GM23248 (cell line): Measurements from ENCODE around the gene ERVW-1. TPM values are rescaled to one million over a fixed set of nuclear protein-coding genes. Genes with fewer than 3 reads are reported as not detected.

Experiments
- DNase-seq: peaks from one replicate; pipeline ENCODE4 v3.0.0-alpha.2; 2015
- H2AFZ ChIP-seq: fragments of 200-600 bp; sonication (generic); 2 replicates; pipeline ENCODE4 v1.6.1; 2016; ENCODE audit warnings: antibody characterized with exemption
- H3F3A ChIP-seq: fragments of 200-600 bp; sonication (generic); 2 replicates; pipeline ENCODE4 v1.6.1; 2016; ENCODE audit warnings: mild to moderate bottlenecking, antibody characterized with exemption, mixed run types; ENCODE audit not compliant: insufficient read depth
- H3K27ac ChIP-seq: fragments of 200-600 bp; sonication (generic); 2 replicates; pipeline ENCODE4 v1.5.1; 2016; ENCODE audit warnings: mild to moderate bottlenecking
- H3K27me3 ChIP-seq: fragments of 200-600 bp; sonication (generic); replicated peaks from 2 replicates; pipeline ENCODE4 v1.6.1; 2016; ENCODE audit warnings: mild to moderate bottlenecking; ENCODE audit not compliant: insufficient read depth
- H3K36me3 ChIP-seq: fragments of 200-600 bp; sonication (generic); 2 replicates; pipeline ENCODE4 v1.6.1; 2016; ENCODE audit warnings: low read depth, mild to moderate bottlenecking
- H3K4me1 ChIP-seq: fragments of 200-600 bp; sonication (generic); 2 replicates; pipeline ENCODE4 v1.6.1; 2016; ENCODE audit warnings: mild to moderate bottlenecking; ENCODE audit not compliant: insufficient read depth
- H3K4me2 ChIP-seq: fragments of 200-600 bp; sonication (generic); one replicate; pipeline ENCODE4 v1.6.1; 2016; ENCODE audit warnings: mild to moderate bottlenecking; ENCODE audit not compliant: unreplicated experiment
- H3K4me3 ChIP-seq: fragments of 200-600 bp; sonication (generic); 2 replicates; pipeline ENCODE4 v1.5.1; 2016; ENCODE audit warnings: mild to moderate bottlenecking
- H3K79me2 ChIP-seq: fragments of 200-600 bp; sonication (generic); 2 replicates; pipeline ENCODE4 v1.6.1; 2016; ENCODE audit warnings: mild to moderate bottlenecking; ENCODE audit not compliant: insufficient read depth
- H3K9ac ChIP-seq: fragments of 200-600 bp; sonication (generic); 2 replicates; pipeline ENCODE4 v1.6.1; 2016; ENCODE audit warnings: mild to moderate bottlenecking
- H3K9me2 ChIP-seq: fragments of 200-600 bp; sonication (generic); 2 replicates; pipeline ENCODE4 v1.6.1; 2016; ENCODE audit warnings: mixed run types, mild to moderate bottlenecking, moderate library complexity; ENCODE audit not compliant: insufficient read depth
- H3K9me3 ChIP-seq: fragments of 200-600 bp; sonication (generic); one replicate; pipeline ENCODE4 v1.6.1; 2017; ENCODE audit warnings: low read depth
- H4K20me1 ChIP-seq: fragments of 200-600 bp; sonication (generic); 2 replicates; pipeline ENCODE4 v1.6.0; 2016; ENCODE audit not compliant: insufficient read depth
- EZH2 ChIP-seq: fragments of 200-600 bp; sonication (generic); IDR thresholded peaks from 2 replicates; pipeline ENCODE4 v1.6.1; 2018; ENCODE audit warnings: antibody characterized with exemption, mild to moderate bottlenecking; ENCODE audit not compliant: insufficient read depth, poor library complexity, severe bottlenecking
- EZH2phosphoT487 ChIP-seq: fragments of 200-600 bp; sonication (generic); IDR thresholded peaks from 2 replicates; pipeline ENCODE4 v1.6.1; 2018; ENCODE audit warnings: antibody characterized with exemption, moderate library complexity, mild to moderate bottlenecking, low read depth; ENCODE audit not compliant: insufficient read depth
- WGBS, 2 experiments: methylation state at CpG; one replicate each; pipeline ENCODE4 v1.1.6; 2015 to 2017; ENCODE audit warnings: low lambda C conversion rate in 2 of 2, low coverage in 1 of 2; ENCODE audit errors: missing lambda C conversion rate in 2 of 2; 5-methylcytosine and 5-hydroxymethylcytosine counted together
- in situ Hi-C: fragments of 300-500 bp; cut with MboI; formaldehyde crosslinking; loops from 2 replicates; pipeline ENCODE4 v1.15.0; 2020
- polyA plus RNA-seq: library from polyadenylated mRNA; unstranded; fragments of >200 nt; fragmentation: Nextera tagmentation; extraction: Ambion mirVana; gene quantifications from 2 replicates; pipeline ENCODE4 v1.2.1, GENCODE V29; 2016
- total RNA-seq: library from RNA; depleted of rRNA; stranded (reverse); fragments of >200 nt; shearing (Covaris generic); gene quantifications from 2 replicates; pipeline ENCODE4 v1.2.3, GENCODE V29; 2014

ERVW-1 gene
- total and polyA plus RNA-seq, 2 experiments from 2014 or later = not detected

GRCh38 chr7:92437956-92438491, 39.7 kb downstream of the ERVW-1 start:
- Histone ChIP-seq H3K4me1 (no peaks in the 10 kb centered on the region), H3K79me2 (no peaks in the 10 kb centered on the region), H3K27me3 (no peaks in the 10 kb centered on the region; the same call in 1 of the 2 replicates), H2AFZ (no peak overlapping the region), H3K36me3 (no peaks in the 10 kb centered on the region), H4K20me1 (no peaks in the 10 kb centered on the region), H3K4me2 (no peak overlapping the region), H3K9ac (no peak overlapping the region), H3F3A (no peaks in the 10 kb centered on the region), H3K9me3 (no peaks in the 10 kb centered on the region), H3K4me3 (no peak overlapping the region), H3K27ac (no peak overlapping the region), H3K9me2 (no peaks in the 10 kb centered on the region)
- in situ Hi-C loops = no loop called here
- TF ChIP-seq EZH2 = no peak
- no peak for TF ChIP-seq EZH2phosphoT487
- DNase-seq = no peak
- 37 to 38% methylated on average over 6 of the region's 6 CpGs for WGBS, 2 experiments

GRCh38 chr7:92436612-92437445, 40.9 kb downstream of the ERVW-1 start:
- DNase-seq = no peak

GRCh38 chr7:92435542-92435941, 42.2 kb downstream of the ERVW-1 start:
- Histone ChIP-seq H3K9me2 (no peaks in the 10 kb centered on the region), H3K9ac (no peak overlapping the region), H4K20me1 (no peaks in the 10 kb centered on the region), H3K27me3 (no peaks in the 10 kb centered on the region), H3F3A (no peaks in the 10 kb centered on the region), H3K79me2 (no peaks in the 10 kb centered on the region), H3K4me3 (no peak overlapping the region), H3K9me3 (no peaks in the 10 kb centered on the region), H3K27ac (no peak overlapping the region), H2AFZ (no peak overlapping the region), H3K36me3 (no peaks in the 10 kb centered on the region), H3K4me2 (no peak overlapping the region), H3K4me1 (no peaks in the 10 kb centered on the region)
- no peak for DNase-seq
- in situ Hi-C loops = no loop called here
- 77 to 88% methylated on average over 2 of the region's 2 CpGs for WGBS, 2 experiments
- no peak for TF ChIP-seq EZH2phosphoT487

More at GRCh38 chr7:92436612-92437445, 40.9 kb downstream of the ERVW-1 start:
- H2AFZ ChIP-seq = no peak overlapping the region
- H3K9me2 ChIP-seq = no peaks in the 10 kb centered on the region
- no peaks in the 10 kb centered on the region; the same call in 1 of the 2 replicates for H3K27me3 ChIP-seq
- no peak for TF ChIP-seq EZH2
- TF ChIP-seq EZH2phosphoT487 = no peak
- H3F3A ChIP-seq = no peaks in the 10 kb centered on the region
- H3K79me2 ChIP-seq = no peaks in the 10 kb centered on the region
- H3K4me1 ChIP-seq = no peaks in the 10 kb centered on the region
- no peaks in the 10 kb centered on the region for H3K9me3 ChIP-seq
- in situ Hi-C loops = no loop called here
- no peaks in the 10 kb centered on the region for H4K20me1 ChIP-seq
- no peak overlapping the region for H3K4me3 ChIP-seq
- no peak overlapping the region for H3K4me2 ChIP-seq
- no peak overlapping the region for H3K27ac ChIP-seq
- H3K9ac ChIP-seq = no peak overlapping the region
- no peaks in the 10 kb centered on the region for H3K36me3 ChIP-seq
- WGBS, 2 experiments = 71 to 74% methylated on average over 7 of the region's 7 CpGs

- TF ChIP-seq EZH2 (no peak), EZH2phosphoT487 (no peak)
- no peaks in the 10 kb centered on the region for H3K9me3 ChIP-seq
- no peaks in the 10 kb centered on the region for H3K79me2 ChIP-seq
- H3K9ac ChIP-seq = no peak overlapping the region
- no peaks in the 10 kb centered on the region for H3K9me2 ChIP-seq
- H4K20me1 ChIP-seq = no peaks in the 10 kb centered on the region
- no peaks in the 10 kb centered on the region for H3K36me3 ChIP-seq
- no peaks in the 10 kb centered on the region for H3K27me3 ChIP-seq
- no peak overlapping the region for H3K4me3 ChIP-seq
- H3K4me1 ChIP-seq = no peaks in the 10 kb centered on the region
- DNase-seq = no peak
- WGBS, 2 experiments = 76 to 82% methylated on average over 8 of the region's 8 CpGs
- H3K27ac ChIP-seq = no peak overlapping the region
- no peak overlapping the region for H3K4me2 ChIP-seq
- in situ Hi-C loops = no loop called here
- no peaks in the 10 kb centered on the region for H3F3A ChIP-seq
- H2AFZ ChIP-seq = no peak overlapping the region
These were observed 44.7 kb downstream of the ERVW-1 start for GRCh38 chr7:92433019-92433418.
